Stimulated activated CD4-positive, alpha-beta T cell treated with anti-CD3 and anti-CD28 coated beads, TNF-alpha, amount 100 ng/mL, for 1 hour (primary cell): ENCODE measurements around the gene LRRC26.

Source experiments
- DNase-seq, 3 donors: peaks; one replicate each; pipeline ENCODE4 v3.0.0-alpha.2; 2020; ENCODE audit warnings: low read depth in 3 of 3, low spot score in 1 of 3

The LRRC26 gene

DNA sequence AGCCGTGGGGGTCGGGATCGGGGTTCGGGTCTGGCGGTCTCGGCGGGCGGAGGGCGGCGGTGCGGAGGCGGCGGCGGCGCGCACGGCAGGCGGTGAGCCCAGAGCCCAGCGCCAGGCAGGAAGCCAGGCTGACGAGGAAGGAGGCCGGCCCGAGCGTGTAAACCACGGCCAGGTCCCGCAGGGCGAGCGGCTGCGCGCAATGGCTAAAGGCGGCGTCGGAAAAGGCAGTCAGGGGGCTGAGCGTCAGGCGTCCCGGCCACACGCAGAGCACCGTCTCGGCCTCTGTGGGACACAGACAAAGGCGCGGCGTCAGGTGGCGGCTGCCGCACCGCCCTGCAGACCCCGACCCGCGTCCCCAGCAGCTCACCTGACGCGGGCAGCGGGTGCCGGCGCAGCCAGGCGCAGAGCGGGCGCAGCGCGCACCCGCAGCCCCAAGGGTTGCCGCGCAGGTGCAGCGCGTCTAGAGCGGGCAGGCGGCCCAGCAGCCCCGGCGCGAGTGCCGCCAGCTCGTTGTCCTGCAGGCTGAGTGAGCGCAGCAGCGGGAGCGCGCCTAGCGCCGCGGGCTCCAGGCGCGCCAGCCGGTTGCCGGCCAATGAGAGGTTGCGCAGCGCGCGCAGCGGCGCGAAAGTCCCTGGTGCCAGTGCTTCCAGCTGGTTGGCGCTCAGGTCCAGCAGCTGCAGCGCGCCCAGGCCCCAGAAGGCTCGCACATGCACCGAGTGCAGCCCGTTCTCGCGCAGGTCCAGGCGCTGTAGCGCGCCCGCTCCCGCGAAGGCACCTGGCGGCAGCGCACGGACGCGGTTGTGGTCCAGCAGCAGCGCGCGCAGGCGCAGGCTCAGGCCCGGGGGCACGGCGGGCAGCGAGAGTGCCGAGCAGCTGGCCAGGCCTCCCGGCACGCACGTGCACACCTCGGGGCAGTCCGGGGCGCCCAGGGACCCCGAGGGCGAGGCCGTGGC lies 671 bp downstream of the LRRC26 start:
- DNase-seq = no peak

- DNase-seq = no peak
Measured at GRCh38 chr9:137168573-137168903, 1.3 kb downstream of the LRRC26 start.

DNA sequence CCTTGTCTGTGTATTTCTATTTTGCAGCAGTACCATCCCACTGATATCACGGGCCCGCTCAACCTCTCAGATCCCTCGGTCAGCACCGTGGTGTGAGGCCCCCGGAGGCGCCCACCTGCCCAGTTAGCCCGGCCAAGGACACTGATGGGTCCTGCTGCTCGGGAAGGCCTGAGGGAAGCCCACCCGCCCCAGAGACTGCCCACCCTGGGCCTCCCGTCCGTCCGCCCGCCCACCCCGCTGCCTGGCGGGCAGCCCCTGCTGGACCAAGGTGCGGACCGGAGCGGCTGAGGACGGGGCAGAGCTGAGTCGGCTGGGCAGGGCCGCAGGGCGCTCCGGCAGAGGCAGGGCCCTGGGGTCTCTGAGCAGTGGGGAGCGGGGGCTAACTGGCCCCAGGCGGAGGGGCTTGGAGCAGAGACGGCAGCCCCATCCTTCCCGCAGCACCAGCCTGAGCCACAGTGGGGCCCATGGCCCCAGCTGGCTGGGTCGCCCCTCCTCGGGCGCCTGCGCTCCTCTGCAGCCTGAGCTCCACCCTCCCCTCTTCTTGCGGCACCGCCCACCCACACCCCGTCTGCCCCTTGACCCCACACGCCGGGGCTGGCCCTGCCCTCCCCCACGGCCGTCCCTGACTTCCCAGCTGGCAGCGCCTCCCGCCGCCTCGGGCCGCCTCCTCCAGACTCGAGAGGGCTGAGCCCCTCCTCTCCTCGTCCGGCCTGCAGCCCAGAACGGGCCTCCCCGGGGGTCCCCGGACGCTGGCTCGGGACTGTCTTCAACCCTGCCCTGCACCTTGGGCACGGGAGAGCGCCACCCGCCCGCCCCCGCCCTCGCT lies 1.9 kb downstream of the LRRC26 start:
- no peak for DNase-seq

- no peak for DNase-seq
Measured at GRCh38 chr9:137167277-137167746, 2.5 kb downstream of the LRRC26 start.

GRCh38 chr9:137166380-137167229 lies 3.2 kb downstream of the LRRC26 start:
- DNase-seq = no peak

- DNase-seq = no peak
Measured at GRCh38 chr9:137165250-137165836, 4.5 kb downstream of the LRRC26 start.

- DNase-seq = no peak
Measured at GRCh38 chr9:137164370-137165249, 5.2 kb downstream of the LRRC26 start.

DNA sequence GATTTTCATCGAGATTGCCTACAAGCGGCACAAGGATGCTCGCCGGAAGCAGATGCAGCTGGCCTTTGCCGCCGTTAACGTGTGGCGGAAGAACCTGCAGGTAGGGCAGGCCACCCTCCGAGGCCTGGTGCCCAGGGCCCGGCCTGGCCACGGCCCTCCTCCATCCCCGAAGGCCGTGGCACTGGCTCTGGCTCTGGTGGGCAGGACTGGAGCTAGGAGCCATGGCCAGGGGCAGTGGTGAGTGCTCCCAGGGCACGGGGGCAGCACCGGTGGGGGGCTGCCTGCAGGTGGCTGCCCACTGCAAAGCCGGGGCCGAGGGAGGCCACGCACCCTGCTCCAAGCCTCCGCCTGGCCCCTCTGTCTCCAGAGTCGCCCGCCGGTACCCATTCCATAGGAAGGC lies 6.0 kb downstream of the LRRC26 start:
- no peak for DNase-seq

- DNase-seq = no peak
Measured at GRCh38 chr9:137163365-137163715, 6.5 kb downstream of the LRRC26 start.

DNA sequence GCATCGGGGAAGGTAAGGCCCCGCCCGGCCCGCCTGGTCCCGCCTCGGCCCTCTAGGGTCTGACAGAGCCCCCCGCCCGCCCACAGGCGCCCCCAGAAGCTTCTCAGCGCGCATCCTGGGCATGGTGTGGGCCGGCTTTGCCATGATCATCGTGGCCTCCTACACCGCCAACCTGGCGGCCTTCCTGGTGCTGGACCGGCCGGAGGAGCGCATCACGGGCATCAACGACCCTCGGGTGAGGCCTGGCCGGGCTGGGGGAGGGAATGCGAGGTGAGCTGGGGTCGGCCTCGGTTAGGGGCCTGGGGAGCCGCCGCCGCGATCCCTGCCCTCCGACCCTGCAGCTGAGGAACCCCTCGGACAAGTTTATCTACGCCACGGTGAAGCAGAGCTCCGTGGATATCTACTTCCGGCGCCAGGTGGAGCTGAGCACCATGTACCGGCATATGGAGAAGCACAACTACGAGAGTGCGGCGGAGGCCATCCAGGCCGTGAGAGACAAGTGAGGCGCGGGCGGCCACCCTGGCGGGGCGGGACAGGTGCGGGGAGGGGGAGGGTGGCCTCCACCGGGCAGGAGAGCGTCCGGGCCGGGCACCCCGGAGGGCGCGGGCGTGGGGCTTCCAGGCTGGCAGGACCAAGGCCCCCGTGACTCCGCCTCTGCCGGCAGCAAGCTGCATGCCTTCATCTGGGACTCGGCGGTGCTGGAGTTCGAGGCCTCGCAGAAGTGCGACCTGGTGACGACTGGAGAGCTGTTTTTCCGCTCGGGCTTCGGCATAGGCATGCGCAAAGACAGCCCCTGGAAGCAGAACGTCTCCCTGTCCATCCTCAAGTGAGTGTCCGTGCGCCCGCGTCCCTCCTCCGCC lies 7.1 kb downstream of the LRRC26 start:
- no peak for DNase-seq

DNA sequence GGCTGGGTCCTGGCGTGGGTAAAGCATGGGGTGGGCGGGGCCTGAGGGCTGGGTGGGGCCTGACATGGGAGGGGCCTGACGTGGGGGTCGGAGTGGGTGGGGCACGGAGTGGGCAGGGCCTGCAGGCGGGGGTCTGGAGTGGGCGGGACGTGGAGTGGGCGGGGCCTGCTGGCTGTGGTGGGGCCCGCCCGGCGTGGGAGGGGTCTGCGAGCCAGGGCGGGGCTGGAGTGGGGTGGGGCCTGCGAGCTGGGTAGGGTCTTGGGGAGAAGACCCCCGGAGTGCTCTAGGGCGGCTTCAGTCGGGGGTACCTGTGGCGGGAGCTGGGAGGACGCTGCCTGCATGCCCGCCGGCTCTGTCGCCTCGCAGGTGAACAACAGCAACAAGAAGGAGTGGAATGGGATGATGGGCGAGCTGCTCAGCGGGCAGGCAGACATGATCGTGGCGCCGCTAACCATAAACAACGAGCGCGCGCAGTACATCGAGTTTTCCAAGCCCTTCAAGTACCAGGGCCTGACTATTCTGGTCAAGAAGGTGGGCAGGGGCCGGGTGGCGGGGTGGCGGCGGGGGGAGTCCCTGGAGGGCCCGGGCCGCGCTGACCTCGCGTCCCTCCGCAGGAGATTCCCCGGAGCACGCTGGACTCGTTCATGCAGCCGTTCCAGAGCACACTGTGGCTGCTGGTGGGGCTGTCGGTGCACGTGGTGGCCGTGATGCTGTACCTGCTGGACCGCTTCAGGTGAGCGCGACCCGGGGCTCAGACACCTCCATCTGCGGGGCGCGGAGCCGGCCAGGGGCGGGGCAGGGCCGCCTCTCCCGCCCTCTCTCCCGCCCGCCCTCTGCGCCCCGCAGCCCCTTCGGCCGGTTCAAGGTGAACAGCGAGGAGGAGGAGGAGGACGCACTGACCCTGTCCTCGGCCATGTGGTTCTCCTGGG lies 8.0 kb downstream of the LRRC26 start:
- no peak for DNase-seq

- no peak for DNase-seq
Measured at GRCh38 chr9:137160716-137161557, 8.9 kb downstream of the LRRC26 start.

DNA sequence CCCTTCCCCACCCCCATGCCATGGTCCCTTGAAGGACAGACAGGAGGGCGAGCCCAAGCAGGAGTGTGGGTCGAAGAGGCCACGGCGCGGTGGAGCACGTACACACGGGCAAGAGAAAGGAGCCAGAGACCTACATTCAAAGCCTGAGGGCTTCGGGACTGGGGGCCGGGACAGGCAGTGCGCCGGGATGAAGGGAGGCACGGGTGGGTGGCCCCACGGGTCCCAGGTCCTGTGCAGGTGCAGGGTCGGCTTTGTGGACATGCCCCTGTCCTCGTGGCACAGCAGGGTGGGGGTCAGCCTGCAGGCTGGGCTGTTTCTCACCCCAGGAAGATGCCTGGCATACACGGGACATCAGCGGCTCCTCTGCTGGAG lies 9.8 kb downstream of the LRRC26 start:
- DNase-seq = no peak

DNA sequence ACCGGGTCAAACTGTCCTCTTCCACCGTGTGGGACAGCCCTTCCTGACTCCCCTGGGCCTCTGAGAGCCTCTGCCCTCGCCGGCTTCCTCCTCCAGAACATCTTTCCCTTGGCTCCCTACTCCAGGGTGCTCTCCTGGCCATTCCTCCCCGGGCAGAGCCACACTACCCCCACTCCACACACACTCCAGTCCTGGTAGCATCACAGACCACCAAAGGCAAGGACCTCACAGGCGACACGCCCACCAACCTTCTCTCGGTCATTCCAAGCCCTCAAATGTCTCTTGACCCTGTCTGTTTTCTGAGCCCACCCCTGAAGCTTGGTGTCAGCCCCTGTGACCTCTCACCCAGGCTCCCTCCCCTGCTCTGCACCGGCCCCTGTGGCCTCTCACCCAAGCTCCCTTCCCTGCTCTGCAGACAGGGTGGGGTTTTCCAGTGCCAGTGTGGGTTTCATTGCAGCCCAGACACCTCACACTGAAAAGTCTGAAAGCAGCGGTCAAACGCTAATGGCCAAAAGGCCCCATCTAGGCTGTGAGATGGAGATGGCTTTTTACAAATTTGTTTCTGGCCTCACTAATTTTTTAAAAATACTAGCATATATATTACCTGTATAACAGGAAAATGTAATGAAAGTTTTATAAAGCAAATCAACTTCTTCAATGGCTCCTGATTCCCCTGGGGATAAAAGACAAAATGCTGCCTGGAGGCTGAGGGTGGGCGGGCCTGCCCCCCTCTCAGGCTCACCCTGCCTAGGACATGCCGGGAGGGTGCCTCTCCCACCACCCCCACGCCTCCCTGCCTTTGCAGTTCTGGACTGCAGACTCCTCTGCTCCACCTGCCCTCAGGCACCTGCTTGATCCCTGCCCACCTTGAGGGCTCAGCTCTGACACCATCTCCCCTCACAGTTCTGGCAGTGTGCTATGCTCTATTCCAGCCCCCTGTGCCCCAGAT lies 10.5 kb downstream of the LRRC26 start:
- no peak for DNase-seq

DNA sequence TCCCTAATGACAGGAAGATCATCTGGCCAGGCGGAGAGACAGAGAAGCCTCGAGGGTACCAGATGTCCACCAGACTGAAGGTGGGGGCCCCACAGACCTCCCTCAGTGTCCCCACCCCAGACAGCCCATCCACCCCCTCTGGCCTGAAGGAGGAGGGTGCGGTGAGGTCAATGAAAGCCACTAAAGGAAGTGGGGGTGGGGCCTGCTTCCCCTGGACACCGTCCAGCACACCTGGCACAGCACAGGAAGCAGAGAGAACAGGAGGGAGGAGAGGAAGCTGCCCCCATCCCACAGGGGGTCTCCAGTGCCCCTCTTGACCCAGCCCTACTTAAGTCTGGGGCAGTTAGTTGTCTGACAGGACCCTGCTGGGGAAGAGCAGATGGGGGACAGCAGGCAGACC lies 11.2 kb downstream of the LRRC26 start:
- no peak for DNase-seq
